ENCODE measurements around the gene TBX18.

The TBX18 gene

GRCh38 chr6:84674395-84674794 is 90.0 kb downstream of the TBX18 start:
- no peak for TF ChIP-seq TAF1 (IDR thresholded peaks at IDR 0.05; ENCODE audit: low read depth)
- TF ChIP-seq FOXM1 (IDR thresholded peaks at IDR 0.05; ENCODE audit: borderline replicate concordance, low read depth), result no peak
- TF ChIP-seq TEAD4 (IDR thresholded peaks at IDR 0.05), result no peak
- no peak for TF ChIP-seq REST (IDR thresholded peaks at IDR 0.05; ENCODE audit: low read depth)
- no peak for TF ChIP-seq EP300 (IDR thresholded peaks at IDR 0.05; ENCODE audit: borderline replicate concordance)
- no peak for TF ChIP-seq ZBTB7A (IDR thresholded peaks at IDR 0.05; ENCODE audit: low read depth)
- TF ChIP-seq EGR1 (IDR thresholded peaks at IDR 0.05), result no peak
- no peak for TF ChIP-seq USF1 (IDR thresholded peaks at IDR 0.05)
- no peak for TF ChIP-seq MAX (IDR thresholded peaks at IDR 0.05)
- TF ChIP-seq RAD21 (IDR thresholded peaks at IDR 0.05; ENCODE audit: low read depth), result no peak
- no peak for TF ChIP-seq YY1 (IDR thresholded peaks at IDR 0.05; ENCODE audit: low read depth)
- TF ChIP-seq CREB1 (IDR thresholded peaks at IDR 0.05; ENCODE audit: low read depth), result no peak
- no peak for TF ChIP-seq CEBPB (IDR thresholded peaks at IDR 0.05)
- TF ChIP-seq TCF12 (IDR thresholded peaks at IDR 0.05; ENCODE audit: low read depth), result no peak

- TF ChIP-seq TCF12 (IDR thresholded peaks at IDR 0.05; ENCODE audit: low read depth) (no peak), EGR1 (IDR thresholded peaks at IDR 0.05) (no peak), ZBTB7A (IDR thresholded peaks at IDR 0.05; ENCODE audit: low read depth) (no peak), FOXM1 (IDR thresholded peaks at IDR 0.05; ENCODE audit: borderline replicate concordance, low read depth) (no peak), CEBPB (IDR thresholded peaks at IDR 0.05) (no peak), REST (IDR thresholded peaks at IDR 0.05; ENCODE audit: low read depth) (no peak), TEAD4 (IDR thresholded peaks at IDR 0.05) (no peak), YY1 (IDR thresholded peaks at IDR 0.05; ENCODE audit: low read depth) (no peak), MAX (IDR thresholded peaks at IDR 0.05) (no peak), RAD21 (IDR thresholded peaks at IDR 0.05; ENCODE audit: low read depth) (no peak), EP300 (IDR thresholded peaks at IDR 0.05; ENCODE audit: borderline replicate concordance) (no peak), TAF1 (IDR thresholded peaks at IDR 0.05; ENCODE audit: low read depth) (no peak), NFIC (IDR thresholded peaks at IDR 0.05) (no peak), CREB1 (IDR thresholded peaks at IDR 0.05; ENCODE audit: low read depth) (no peak), USF1 (IDR thresholded peaks at IDR 0.05) (no peak)
These were observed 93.2 kb downstream of the TBX18 start for GRCh38 chr6:84671183-84671582.

- TF ChIP-seq NFIC (IDR thresholded peaks at IDR 0.05), result no peak
- TF ChIP-seq ZBTB7A (IDR thresholded peaks at IDR 0.05; ENCODE audit: low read depth), result no peak
- no peak for TF ChIP-seq FOXM1 (IDR thresholded peaks at IDR 0.05; ENCODE audit: borderline replicate concordance, low read depth)
- TF ChIP-seq TCF12 (IDR thresholded peaks at IDR 0.05; ENCODE audit: low read depth), result no peak
- no peak for TF ChIP-seq EP300 (IDR thresholded peaks at IDR 0.05; ENCODE audit: borderline replicate concordance)
- TF ChIP-seq USF1 (IDR thresholded peaks at IDR 0.05), result no peak
- TF ChIP-seq EGR1 (IDR thresholded peaks at IDR 0.05), result no peak
- TF ChIP-seq CEBPB (IDR thresholded peaks at IDR 0.05), result no peak
- no peak for TF ChIP-seq TAF1 (IDR thresholded peaks at IDR 0.05; ENCODE audit: low read depth)
- no peak for TF ChIP-seq RAD21 (IDR thresholded peaks at IDR 0.05; ENCODE audit: low read depth)
- TF ChIP-seq CREB1 (IDR thresholded peaks at IDR 0.05; ENCODE audit: low read depth), result no peak
- no peak for TF ChIP-seq MAX (IDR thresholded peaks at IDR 0.05)
- TF ChIP-seq TEAD4 (IDR thresholded peaks at IDR 0.05), result no peak
- TF ChIP-seq YY1 (IDR thresholded peaks at IDR 0.05; ENCODE audit: low read depth), result no peak
These were observed 94.5 kb downstream of the TBX18 start for GRCh38 chr6:84669945-84670344.

GRCh38 chr6:84667252-84668213 is 96.9 kb downstream of the TBX18 start:
- TF ChIP-seq CEBPB (IDR thresholded peaks at IDR 0.05) (no peak), RAD21 (IDR thresholded peaks at IDR 0.05; ENCODE audit: low read depth) (no peak), USF1 (IDR thresholded peaks at IDR 0.05) (no peak), ZBTB7A (IDR thresholded peaks at IDR 0.05; ENCODE audit: low read depth) (no peak), EGR1 (IDR thresholded peaks at IDR 0.05) (no peak), TCF12 (IDR thresholded peaks at IDR 0.05; ENCODE audit: low read depth) (no peak), NFIC (IDR thresholded peaks at IDR 0.05) (no peak), CREB1 (IDR thresholded peaks at IDR 0.05; ENCODE audit: low read depth) (no peak), MAX (IDR thresholded peaks at IDR 0.05) (no peak), TEAD4 (IDR thresholded peaks at IDR 0.05) (no peak), FOXM1 (IDR thresholded peaks at IDR 0.05; ENCODE audit: borderline replicate concordance, low read depth) (no peak), YY1 (IDR thresholded peaks at IDR 0.05; ENCODE audit: low read depth) (no peak), TAF1 (IDR thresholded peaks at IDR 0.05; ENCODE audit: low read depth) (no peak), EP300 (IDR thresholded peaks at IDR 0.05; ENCODE audit: borderline replicate concordance) (no peak), REST (IDR thresholded peaks at IDR 0.05; ENCODE audit: low read depth) (no peak)
